ENCODE data around the gene KLHDC9.
A peak's percentile ranks its signal among the peaks of the same experiment; 100 is the strongest.
"Not testable (repeated sequence)": the region's sequence is repeated elsewhere in the genome, so short reads cannot be mapped to it uniquely, and the experiment has no call there.

KLHDC9 gene

GRCh38 chr1:161095230-161095629 lies 2.9 kb upstream of the KLHDC9 start:
- ATAC-seq (ENCODE audit: low read depth) (no peak), DNase-seq (ENCODE audit: low spot score in 2 of 2) (no peak)
- H3K4me1 Mint-ChIP-seq: peaks cover 29% of the 10 kb centered on the region
- H3K9me3 Mint-ChIP-seq: no peaks in the 10 kb centered on the region
- H3K4me3 Mint-ChIP-seq: no peak overlapping the region
- H3K36me3 Mint-ChIP-seq: no peaks in the 10 kb centered on the region
- no peak overlapping the region for H3K27ac Mint-ChIP-seq
- no peaks in the 10 kb centered on the region for H3K27me3 Mint-ChIP-seq

- Mint-ChIP-seq H3K27me3 (no peaks in the 10 kb centered on the region), H3K36me3 (no peaks in the 10 kb centered on the region), H3K9me3 (no peaks in the 10 kb centered on the region), H3K4me3 (no peak overlapping the region), H3K27ac (peak overlapping the region; percentile 100), H3K4me1 (peaks cover 29% of the 10 kb centered on the region)
- no peak for DNase-seq (ENCODE audit: low spot score in 2 of 2)
- ATAC-seq (ENCODE audit: low read depth): no peak
Observed at GRCh38 chr1:161096015-161096414, 2.1 kb upstream of the KLHDC9 start.

GRCh38 chr1:161096530-161096929 lies 1.6 kb upstream of the KLHDC9 start:
- H3K9me3 Mint-ChIP-seq: no peaks in the 10 kb centered on the region
- ATAC-seq (ENCODE audit: low read depth) (no peak), DNase-seq (ENCODE audit: low spot score in 2 of 2) (no peak)
- H3K4me3 Mint-ChIP-seq: peak overlapping the region; percentile 11
- no peaks in the 10 kb centered on the region for H3K27me3 Mint-ChIP-seq
- H3K36me3 Mint-ChIP-seq: no peaks in the 10 kb centered on the region
- peaks cover 29% of the 10 kb centered on the region for H3K4me1 Mint-ChIP-seq
- H3K27ac Mint-ChIP-seq: peak overlapping the region; percentile 100

GRCh38 chr1:161099090-161099802 lies 1.1 kb downstream of the KLHDC9 start:
- ATAC-seq (ENCODE audit: low read depth): no peak
- Mint-ChIP-seq H3K9me3 (no peaks in the 10 kb centered on the region), H3K27ac (peak overlapping the region; percentile 24)

GRCh38 chr1:161100556-161100955 lies 2.4 kb downstream of the KLHDC9 start:
- Mint-ChIP-seq H3K4me1 (peaks cover 33% of the 10 kb centered on the region), H3K27ac (no peak overlapping the region), H3K9me3 (no peaks in the 10 kb centered on the region), H3K4me3 (no peak overlapping the region), H3K27me3 (no peaks in the 10 kb centered on the region), H3K36me3 (peaks cover 5% of the 10 kb centered on the region)
- ATAC-seq (ENCODE audit: low read depth): no peak
- DNase-seq (ENCODE audit: low spot score in 2 of 2): no peak

More at GRCh38 chr1:161099090-161099802, 1.1 kb downstream of the KLHDC9 start:
- peaks cover 31% of the 10 kb centered on the region for H3K4me1 Mint-ChIP-seq
- peaks cover 3% of the 10 kb centered on the region for H3K36me3 Mint-ChIP-seq
- no peak for DNase-seq (ENCODE audit: low spot score in 2 of 2)
- H3K4me3 Mint-ChIP-seq: peak overlapping the region; percentile 92
- H3K27me3 Mint-ChIP-seq: no peaks in the 10 kb centered on the region

DNA sequence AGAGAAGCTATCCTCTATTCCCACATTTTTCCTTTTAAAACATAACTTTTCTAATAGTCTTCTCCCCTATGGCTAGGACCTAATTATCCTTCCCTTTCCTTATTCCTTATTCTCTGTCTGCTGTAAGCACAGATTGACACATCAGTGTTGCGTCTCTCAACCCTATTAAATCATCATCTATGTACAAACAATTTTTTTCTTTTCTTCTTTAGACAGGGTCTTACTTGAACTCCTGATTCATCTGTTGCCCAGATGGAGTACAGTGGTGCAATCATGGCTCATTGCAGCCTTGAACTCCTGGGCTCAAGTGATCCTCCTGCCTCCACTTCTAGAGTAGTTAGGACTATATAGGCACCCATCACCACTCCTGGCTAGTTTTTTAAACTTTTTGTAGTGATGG lies 8.3 kb downstream of the KLHDC9 start:
- Mint-ChIP-seq H3K9me3 (no peaks in the 10 kb centered on the region), H3K4me1 (peaks cover 11% of the 10 kb centered on the region), H3K27me3 (no peaks in the 10 kb centered on the region), H3K36me3 (peaks cover 9% of the 10 kb centered on the region), H3K27ac (no peak overlapping the region), H3K4me3 (no peak overlapping the region)
- DNase-seq (ENCODE audit: low spot score in 2 of 2) (no peak), ATAC-seq (ENCODE audit: low read depth) (no peak)

- Mint-ChIP-seq H3K4me1 (peaks cover 32% of the 10 kb centered on the region), H3K27me3 (no peaks in the 10 kb centered on the region), H3K4me3 (no peak overlapping the region), H3K36me3 (peaks cover 9% of the 10 kb centered on the region), H3K9me3 (no peaks in the 10 kb centered on the region), H3K27ac (no peak overlapping the region)
- no peak for DNase-seq (ENCODE audit: low spot score in 2 of 2)
- ATAC-seq (ENCODE audit: low read depth): no peak
Observed at GRCh38 chr1:161111117-161111516, 13.0 kb downstream of the KLHDC9 start.

GRCh38 chr1:161111527-161111926 lies 13.4 kb downstream of the KLHDC9 start:
- H3K36me3 Mint-ChIP-seq: peaks cover 9% of the 10 kb centered on the region
- H3K4me3 Mint-ChIP-seq: no peak overlapping the region

GRCh38 chr1:161113915-161114314 lies 15.8 kb downstream of the KLHDC9 start:
- H3K27ac Mint-ChIP-seq: no peak overlapping the region
- H3K4me1 Mint-ChIP-seq: peaks cover 40% of the 10 kb centered on the region
- peaks cover 7% of the 10 kb centered on the region for H3K36me3 Mint-ChIP-seq
- no peaks in the 10 kb centered on the region for H3K9me3 Mint-ChIP-seq
- no peaks in the 10 kb centered on the region for H3K27me3 Mint-ChIP-seq
- ATAC-seq (ENCODE audit: low read depth) (no peak), DNase-seq (ENCODE audit: low spot score in 2 of 2) (no peak)
- no peak overlapping the region for H3K4me3 Mint-ChIP-seq

More at GRCh38 chr1:161111527-161111926, 13.4 kb downstream of the KLHDC9 start:
- no peaks in the 10 kb centered on the region for H3K27me3 Mint-ChIP-seq
- no peak overlapping the region for H3K27ac Mint-ChIP-seq
- H3K4me1 Mint-ChIP-seq: peaks cover 35% of the 10 kb centered on the region
- ATAC-seq (ENCODE audit: low read depth): no peak
- H3K9me3 Mint-ChIP-seq: no peaks in the 10 kb centered on the region
- no peak for DNase-seq (ENCODE audit: low spot score in 2 of 2)

DNA sequence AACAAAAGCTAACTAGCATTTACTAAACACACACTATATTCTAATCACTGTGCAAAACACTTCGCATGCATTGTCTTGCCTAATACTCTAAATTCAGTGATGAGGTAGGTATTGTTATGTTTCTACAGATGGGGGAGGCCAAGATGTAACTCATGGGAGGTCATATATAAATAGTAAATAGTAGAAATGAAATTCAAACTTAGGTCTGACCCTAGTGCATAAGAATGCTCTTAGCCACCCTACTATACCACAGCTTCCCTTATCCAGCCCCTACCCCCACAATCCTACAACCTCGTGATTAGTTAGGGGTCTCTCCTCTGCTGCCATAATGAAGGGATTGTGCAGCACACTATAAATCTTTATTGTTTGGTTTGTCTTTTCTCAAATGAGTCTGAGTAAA lies 16.4 kb downstream of the KLHDC9 start:
- H3K27ac Mint-ChIP-seq: no peak overlapping the region
- ATAC-seq (ENCODE audit: low read depth) (no peak), DNase-seq (ENCODE audit: low spot score in 2 of 2) (no peak)
- H3K9me3 Mint-ChIP-seq: no peaks in the 10 kb centered on the region
- H3K4me1 Mint-ChIP-seq: peaks cover 43% of the 10 kb centered on the region
- H3K27me3 Mint-ChIP-seq: no peaks in the 10 kb centered on the region
- H3K36me3 Mint-ChIP-seq: peaks cover 7% of the 10 kb centered on the region
- no peak overlapping the region for H3K4me3 Mint-ChIP-seq

- ATAC-seq (ENCODE audit: low read depth) (no peak), DNase-seq (ENCODE audit: low spot score in 2 of 2) (no peak)
- Mint-ChIP-seq H3K4me3 (no peak overlapping the region), H3K36me3 (peaks cover 7% of the 10 kb centered on the region), H3K9me3 (no peaks in the 10 kb centered on the region), H3K4me1 (peaks cover 47% of the 10 kb centered on the region), H3K27ac (peak overlapping the region; percentile 59), H3K27me3 (no peaks in the 10 kb centered on the region)
Observed at GRCh38 chr1:161115132-161115711, 17.1 kb downstream of the KLHDC9 start.

GRCh38 chr1:161115961-161116360 lies 17.8 kb downstream of the KLHDC9 start:
- not testable (repeated sequence) for ATAC-seq (ENCODE audit: low read depth); H3K27me3 Mint-ChIP-seq; H3K27ac Mint-ChIP-seq; DNase-seq (ENCODE audit: low spot score in 2 of 2); H3K9me3 Mint-ChIP-seq; H3K36me3 Mint-ChIP-seq
- Mint-ChIP-seq H3K4me1 (peaks cover 49% of the 10 kb centered on the region), H3K4me3 (peak overlapping the region; percentile 32)

DNA sequence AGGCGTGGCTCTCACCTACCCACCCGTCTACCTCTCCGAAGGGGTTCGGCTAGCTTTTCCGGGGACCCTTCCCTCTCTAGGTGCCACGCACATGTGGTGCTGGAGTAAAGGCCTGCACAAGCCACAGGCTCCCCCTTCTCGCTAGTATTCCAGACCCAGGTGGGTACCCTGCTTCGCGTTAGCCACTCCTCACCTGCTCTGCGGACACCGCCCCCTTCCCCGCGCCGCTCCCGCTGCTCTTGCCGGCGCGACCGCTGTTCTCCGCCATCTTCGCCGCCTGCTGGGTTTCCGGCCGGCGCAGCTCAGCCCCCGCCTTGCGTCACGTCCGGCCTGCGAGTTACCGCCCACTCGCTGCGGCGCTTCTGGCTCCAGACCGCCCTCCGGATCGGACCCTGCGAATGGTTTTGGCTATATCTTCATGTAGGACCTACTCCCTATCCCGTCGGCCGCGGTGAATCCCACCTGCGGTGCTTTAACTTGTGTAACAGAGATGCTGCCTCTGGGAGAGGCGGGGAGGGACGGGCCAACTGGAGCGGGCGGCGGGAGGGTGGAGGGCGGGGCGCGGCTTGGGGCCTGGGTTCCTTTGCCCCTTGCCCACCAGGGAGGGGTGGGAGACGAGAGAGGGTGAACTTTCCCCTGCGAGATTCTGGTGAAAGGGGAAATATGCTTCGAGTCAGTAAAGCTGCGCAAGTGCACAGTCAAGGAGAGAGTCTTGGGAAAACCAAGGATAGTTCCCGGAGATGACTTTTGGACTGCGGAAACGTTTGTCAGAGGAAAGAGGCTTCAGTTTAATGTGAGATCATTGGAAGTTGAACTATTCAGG lies 19.8 kb downstream of the KLHDC9 start, which contains the start of the genes NIT1 and PFDN2:
TSS of gene NIT1 (plus strand) at position 347 of the 823 bp plus-strand sequence. CDS start at position 419, 72 bp downstream.
TSS of gene PFDN2 (minus strand) at position 279 of the 823 bp plus-strand sequence. CDS start at position 268, 11 bp downstream.
- Mint-ChIP-seq H3K27ac (peak within 1 kb of the TSS; percentile 87), H3K36me3 (peaks cover 11% of the 10 kb centered on the region), H3K27me3 (no peaks in the 10 kb centered on the region), H3K4me1 (peaks cover 49% of the 10 kb centered on the region), H3K4me3 (peak within 1 kb of the TSS; percentile 98), H3K9me3 (no peaks in the 10 kb centered on the region)
- ATAC-seq (ENCODE audit: low read depth): peak; percentile 81
- peak; percentile 74 to 86 for DNase-seq (ENCODE audit: low spot score in 2 of 2)

All from memory B cell (primary cell).